T47D (cell line): ENCODE results near the gene BTBD17.
A peak's percentile ranks its signal among the peaks of the same experiment; 100 is the strongest.

Source experiments
- DNase-seq, 2 experiments: peaks; one replicate each; pipeline versions ENCODE4 v3.0.0 to v3.0.0-alpha.2; 2011 to 2012; ENCODE audit warnings: low read depth in 1 of 2, low spot score in 1 of 2
- JUND ChIP-seq: IDR thresholded peaks from 2 replicates; pipeline ENCODE4 v1.6.1; 2012; ENCODE audit warnings: low read depth
- in situ Hi-C: cut with HindIII; loops from 2 replicates; pipeline ENCODE4 v1.10.0; 2016; ENCODE audit warnings: low sequenced_read_pairs, low pct_unique_long_range_greater_than_20kb

BTBD17 gene

DNA sequence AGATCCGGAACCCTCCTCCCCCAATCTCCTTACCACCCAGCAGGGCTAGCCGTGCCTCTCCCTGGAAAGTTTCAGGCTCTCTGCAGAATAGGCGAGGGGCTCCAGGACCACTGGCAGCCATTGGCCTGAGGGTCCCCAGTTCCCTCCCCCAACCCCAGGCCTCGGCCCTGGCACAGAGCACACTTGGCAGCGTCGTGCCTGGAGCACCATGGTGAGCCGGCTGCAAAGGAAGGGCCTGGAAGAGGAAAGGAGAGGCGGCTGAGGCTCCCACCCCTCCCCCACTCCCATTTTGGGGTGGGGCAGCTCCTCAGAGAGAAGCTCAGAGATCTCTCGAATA is 369 bp upstream of the BTBD17 start:
- DNase-seq: no peak

DNA sequence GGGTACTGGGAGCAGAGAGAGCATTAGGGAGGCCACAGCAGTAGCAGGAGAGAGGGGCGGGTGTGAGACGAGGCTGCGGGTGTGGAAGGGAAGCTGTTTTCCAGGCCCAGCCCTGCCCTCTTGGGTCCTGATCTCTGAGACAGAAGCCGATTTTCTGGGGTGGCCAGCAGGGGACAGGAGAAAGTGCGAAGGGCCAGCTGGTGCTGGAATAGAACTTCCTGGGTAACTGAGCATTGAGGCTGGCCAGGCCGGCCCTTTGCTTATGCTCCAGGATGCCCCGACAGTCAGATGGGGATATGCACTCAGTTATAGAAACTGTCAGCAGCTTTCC is 804 bp downstream of the BTBD17 start:
- in situ Hi-C loops: no loop called here
- no peak for DNase-seq
- TF ChIP-seq JUND: no peak

More for the DNA sequence above, 369 bp upstream of the BTBD17 start:
- in situ Hi-C loops: no loop called here
- TF ChIP-seq JUND: no peak

DNA sequence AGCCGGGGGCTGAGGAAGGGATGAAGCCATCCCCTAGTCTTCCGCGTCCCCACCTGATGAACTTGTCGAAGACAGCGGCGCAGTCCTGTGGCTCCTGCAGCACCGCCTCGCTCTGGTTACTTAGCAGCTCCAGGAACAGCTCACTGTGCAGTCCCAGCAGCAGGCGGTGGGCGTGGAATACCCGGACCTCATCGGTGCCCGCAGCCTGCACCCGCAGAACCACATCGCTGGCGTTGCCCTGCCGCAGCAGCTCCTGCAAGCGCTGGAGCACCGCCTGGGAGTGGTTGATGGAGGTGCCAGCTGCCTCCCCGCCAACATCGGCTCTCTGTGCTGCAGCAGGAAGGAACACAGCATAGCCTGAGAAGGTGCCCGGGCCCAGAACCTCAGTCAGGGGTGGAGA is 1.8 kb downstream of the BTBD17 start:
- TF ChIP-seq JUND: no peak
- in situ Hi-C loops: no loop called here
- no peak for DNase-seq

DNA sequence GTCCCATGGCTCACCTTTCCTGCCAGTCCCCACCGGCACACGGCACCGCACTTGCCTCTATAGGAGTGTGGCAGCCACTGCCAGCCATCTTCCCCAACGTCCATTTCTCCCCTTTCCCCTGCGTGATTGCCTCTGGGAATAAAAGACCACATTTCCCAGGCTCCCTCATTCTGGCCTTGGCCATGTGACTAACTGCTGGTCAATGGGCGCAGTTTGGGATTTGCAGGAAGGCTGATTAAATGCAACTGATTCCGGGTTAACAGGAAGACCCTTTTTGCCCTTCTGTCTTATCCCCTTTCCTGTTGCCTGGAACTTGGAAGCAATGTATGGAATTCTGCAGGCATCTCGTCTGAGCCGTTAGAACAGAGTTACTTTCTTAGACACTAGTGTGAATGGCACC is 3.0 kb downstream of the BTBD17 start:
- in situ Hi-C loops: no loop called here
- TF ChIP-seq JUND: no peak
- DNase-seq: no peak

DNA sequence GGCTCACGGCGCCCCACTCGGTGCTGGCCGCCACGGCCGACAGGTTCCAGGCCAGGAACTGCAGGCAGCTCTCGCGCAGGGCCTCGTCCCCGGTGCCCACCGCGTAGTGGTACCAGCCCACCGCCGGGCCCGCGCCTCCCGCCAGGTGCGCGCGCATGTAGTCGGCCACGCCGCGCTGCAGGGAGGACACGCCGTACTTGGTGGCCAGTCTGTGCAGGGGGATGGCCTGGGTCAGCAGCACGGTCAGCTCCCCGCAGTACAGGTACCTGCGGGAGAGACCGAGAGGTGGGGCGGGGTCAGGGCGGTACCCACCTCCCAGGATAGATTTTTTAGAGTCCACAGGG is 4.2 kb downstream of the BTBD17 start:
- no peak for TF ChIP-seq JUND
- DNase-seq: no peak
- in situ Hi-C loops: no loop called here

DNA sequence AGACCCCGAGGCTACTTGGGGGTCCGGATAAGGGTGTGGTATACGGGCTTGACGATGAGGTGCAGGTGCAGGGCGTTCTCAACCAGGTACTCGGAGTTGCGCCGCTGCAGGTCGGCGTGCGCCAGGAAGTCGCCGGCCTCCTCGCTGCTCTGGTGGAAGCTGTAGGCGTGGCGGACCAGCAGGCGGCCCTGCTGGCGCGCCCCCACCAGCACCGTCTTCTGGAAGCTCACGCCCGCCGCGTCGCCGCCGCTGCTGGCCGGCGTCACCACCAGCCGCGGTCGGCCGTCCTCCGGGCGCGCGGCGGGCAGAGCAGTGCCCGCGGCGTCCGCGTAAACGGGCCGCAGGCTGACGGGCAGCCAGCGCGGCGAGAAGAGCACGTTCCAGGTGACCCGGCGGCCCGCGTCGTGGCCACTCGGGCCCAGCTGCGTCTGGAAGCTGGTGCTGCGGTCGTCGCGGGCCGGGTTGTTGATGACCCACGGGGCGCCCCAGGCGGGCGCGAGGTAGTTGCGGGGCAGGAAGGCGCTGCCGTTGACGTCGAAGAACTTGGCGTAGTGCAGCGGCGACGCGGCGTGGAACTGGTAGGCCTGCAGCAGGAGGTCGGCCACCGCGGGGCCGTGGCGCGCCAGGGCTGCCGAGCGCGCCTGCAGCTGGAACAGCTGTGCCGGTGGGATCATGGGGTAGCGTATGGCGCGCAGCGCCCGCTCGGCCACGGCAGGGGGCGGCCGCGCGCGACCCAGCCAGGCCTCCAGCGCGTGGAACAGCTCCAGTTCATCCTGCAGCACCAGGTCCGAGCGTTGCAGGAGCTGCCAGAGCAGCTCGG is 4.8 kb downstream of the BTBD17 start:
- in situ Hi-C loops: no loop called here
- DNase-seq: peak in 1 of 2 experiments; percentile 26
- no peak for TF ChIP-seq JUND

DNA sequence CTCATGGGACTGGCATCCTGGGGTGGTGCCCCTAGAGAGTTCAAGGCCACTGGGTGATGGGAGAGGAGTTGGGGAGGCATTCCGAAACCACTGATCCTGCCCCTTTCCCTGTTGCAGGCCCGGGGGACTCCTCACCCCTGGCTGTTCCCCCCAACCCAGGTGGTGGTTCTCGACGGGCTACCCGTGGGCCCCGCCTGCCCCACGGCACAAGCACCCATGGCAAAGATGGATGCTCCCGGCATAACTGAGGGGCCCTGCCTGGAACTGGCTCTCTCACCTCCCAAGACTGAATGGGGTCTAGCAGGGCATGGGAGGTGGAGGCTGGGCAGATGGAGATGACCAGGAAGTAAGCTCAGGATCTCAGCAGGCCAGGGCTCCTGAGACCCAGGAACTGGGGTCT is 6.6 kb downstream of the BTBD17 start:
- in situ Hi-C loops: no loop called here
- DNase-seq: no peak
- no peak for TF ChIP-seq JUND

DNA sequence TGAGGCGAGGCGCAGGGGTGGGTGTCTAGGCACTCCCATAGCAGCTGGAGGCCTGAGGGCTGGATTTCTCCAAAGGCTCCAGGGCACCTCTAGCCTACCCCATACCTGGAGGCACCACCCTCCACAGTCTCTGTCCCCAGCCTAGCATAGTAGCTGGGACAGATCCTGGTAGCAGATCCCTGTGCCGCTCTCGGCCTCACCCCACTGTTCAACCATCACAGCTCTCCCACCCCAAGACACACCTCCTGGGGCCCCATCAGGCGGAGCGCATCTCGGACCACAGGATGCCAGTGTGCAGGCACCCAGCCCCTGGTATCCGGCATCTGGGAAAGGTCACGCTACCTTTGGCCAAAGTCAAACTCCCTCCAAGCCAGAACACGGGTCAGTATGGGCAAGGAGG is 7.1 kb downstream of the BTBD17 start:
- in situ Hi-C loops: no loop called here
- TF ChIP-seq JUND: no peak

DNA sequence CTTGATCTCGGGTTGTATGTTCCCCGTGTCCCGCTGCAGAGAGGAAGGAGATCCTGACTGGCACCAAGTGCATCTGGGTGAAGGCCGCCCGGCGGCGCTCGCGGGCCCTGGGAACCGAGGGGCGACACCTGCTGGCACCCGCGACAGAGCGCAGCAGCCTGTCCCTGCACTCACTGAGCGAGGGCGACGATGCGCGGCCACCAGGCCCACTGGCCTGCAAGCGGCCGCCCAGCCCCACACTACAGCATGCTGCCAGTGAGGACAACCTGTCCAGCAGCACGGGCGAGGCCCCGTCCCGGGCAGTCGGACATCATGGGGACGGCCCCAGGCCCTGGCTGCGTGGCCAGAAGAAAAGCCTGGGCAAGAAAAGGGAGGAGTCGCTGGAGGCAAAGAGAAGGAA is 7.5 kb downstream of the BTBD17 start:
- in situ Hi-C loops: no loop called here
- TF ChIP-seq JUND: no peak
- no peak for DNase-seq

More for the DNA sequence above, 7.1 kb downstream of the BTBD17 start:
- no peak for DNase-seq

DNA sequence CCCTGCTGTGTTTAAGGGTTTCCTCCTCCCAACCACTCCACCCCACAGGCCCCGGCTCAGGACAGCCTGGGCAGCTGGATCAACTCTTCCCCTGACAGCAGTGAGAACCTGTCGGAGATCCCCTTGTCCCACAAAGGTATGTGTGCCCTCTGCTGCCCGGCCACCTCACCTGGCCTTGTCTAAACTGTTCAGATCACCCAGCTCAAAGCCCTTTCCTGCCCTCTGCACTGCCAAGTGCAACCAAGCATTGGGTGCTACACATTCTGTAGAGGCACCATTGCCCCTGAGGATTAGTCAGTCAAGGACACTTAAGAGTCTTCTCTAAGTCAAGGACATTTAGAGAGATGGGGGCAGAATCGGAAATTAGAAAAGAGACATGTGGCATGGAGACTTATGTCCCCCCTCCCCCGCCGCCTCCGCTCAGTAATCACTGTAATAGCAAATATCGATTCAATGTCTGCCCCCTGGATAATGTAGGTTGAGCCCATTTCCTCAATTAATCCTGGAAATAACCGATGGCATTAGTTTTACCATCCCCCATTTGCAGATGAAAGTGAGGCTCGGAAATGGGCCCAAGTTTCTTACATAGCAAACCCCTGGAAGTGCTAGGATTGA is 8.1 kb downstream of the BTBD17 start:
- TF ChIP-seq JUND: no peak
- in situ Hi-C loops: no loop called here
- no peak for DNase-seq

DNA sequence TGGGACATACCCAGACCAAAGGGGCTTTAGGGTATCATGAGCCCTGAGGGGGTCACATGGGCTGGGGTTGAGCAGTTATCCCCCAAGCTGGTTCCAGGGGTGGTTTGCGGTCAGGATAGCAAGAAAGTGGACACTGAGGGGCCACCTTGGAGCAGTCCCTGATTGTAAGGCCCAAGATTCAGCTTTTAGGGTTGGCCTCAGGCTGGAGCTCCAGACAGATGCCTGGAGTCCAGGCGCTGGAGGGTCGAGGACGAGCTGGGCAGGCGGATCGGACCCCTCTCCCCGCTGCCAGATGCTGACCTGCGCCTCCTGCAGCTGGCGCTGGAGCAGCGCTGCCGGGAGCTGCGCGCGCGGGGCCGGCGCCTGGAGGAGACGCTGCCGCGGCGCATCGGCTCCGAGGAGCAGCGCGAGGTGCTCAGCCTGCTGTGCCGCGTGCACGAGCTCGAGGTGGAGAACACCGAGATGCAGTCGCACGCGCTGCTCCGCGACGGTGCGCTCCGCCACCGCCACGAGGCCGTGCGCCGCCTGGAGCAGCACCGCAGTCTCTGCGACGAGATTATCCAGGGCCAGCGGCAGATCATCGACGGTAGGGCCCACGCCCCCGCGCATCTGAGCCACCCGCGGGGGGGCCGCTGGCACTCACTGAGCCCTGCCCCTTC is 10.0 kb downstream of the BTBD17 start:
- DNase-seq: no peak
- TF ChIP-seq JUND: no peak
- in situ Hi-C loops: no loop called here

DNA sequence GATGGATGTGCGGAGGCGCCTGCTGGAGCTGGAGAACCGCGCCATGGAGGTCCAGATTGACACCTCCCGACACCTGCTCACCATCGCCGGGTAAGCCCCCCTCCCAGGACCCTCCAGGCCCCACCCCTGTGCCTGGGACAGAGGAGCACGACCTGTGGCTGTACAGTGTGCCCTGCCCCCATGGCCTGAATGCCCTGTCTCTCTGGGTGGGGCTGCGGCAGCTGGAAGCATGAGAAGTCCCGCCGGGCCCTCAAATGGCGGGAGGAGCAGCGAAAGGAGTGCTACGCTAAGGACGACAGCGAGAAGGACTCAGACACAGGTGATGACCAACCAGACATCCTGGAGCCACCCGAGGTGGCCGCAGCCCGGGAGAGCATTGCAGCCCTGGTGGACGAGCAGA is 11.2 kb downstream of the BTBD17 start:
- TF ChIP-seq JUND: no peak
- in situ Hi-C loops: no loop called here
- no peak for DNase-seq

DNA sequence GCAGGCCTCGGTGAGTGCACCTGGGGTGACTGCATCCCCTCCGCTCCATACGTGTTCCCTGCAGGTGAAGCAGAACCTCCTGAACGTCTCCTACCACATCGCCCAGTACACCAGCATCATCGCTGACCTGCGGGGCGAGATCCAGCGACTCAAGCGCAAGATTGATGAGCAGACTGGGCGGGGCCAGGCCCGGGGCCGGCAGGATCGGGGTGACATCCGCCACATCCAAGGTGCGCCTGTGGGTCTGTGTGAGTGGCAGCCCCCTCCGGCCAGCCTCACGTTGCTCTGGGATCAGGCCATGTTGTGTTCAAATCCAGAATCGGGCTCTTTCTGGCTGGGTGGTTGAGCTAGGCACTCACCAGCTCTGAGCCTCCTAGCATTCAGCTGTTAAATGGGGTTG is 12.5 kb downstream of the BTBD17 start:
- no peak for TF ChIP-seq JUND
- in situ Hi-C loops: no loop called here
- DNase-seq: no peak
